Activated T-cell treated with anti-CD3 and anti-CD28 coated beads for 1 hour (primary cell): Measurements from ENCODE around the gene COL1A2.

ENCODE experiments used
- DNase-seq: peaks from one replicate; pipeline ENCODE4 v3.0.0-alpha.2; 2020; ENCODE audit warnings: low read depth

COL1A2 gene

GRCh38 chr7:94410413-94411187 lies 15.9 kb downstream of the COL1A2 start:
- no peak for DNase-seq

DNA sequence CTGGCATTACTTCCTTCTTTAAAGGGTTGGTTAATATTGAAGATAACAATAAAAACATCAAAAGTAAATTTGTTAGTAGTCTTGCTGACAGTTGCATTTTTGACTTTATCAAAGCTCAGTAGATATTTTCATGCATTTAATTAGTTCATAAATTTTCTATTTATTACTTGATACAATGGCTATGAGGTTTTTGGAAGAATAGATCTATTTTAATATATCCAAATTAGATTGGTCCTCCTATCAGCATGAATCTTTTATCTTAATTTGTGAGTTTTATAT lies 16.4 kb downstream of the COL1A2 start:
- DNase-seq: no peak

DNA sequence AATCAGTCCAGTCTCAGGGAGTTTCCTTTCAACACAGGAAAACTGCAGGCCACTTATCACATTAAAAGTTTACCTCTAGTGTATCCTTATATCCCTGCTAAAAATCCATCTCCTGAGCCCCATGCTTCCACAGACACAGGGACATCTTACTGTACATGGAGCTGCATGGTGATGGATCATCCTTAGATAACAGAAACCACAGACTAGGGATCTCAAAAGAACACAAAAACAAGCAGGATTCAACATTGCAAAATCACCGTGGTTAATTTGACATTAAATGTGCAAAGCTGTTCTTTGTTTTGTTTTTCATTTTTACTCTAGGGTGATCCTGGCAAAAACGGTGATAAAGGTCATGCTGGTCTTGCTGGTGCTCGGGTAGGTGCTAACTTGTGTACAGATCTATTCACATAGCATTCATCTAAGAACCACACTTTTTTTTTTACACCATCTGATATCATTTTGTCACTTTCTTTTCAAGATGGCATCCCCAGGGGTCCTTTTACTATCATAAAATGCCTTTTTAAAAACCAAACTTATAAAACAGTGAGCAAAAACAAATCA lies 18.1 kb downstream of the COL1A2 start:
- no peak for DNase-seq

- DNase-seq: no peak
Measured at GRCh38 chr7:94414481-94414880, 19.8 kb downstream of the COL1A2 start.

- no peak for DNase-seq
Measured at GRCh38 chr7:94414980-94415379, 20.3 kb downstream of the COL1A2 start.

- no peak for DNase-seq
Measured at GRCh38 chr7:94417306-94417705, 22.6 kb downstream of the COL1A2 start.

DNA sequence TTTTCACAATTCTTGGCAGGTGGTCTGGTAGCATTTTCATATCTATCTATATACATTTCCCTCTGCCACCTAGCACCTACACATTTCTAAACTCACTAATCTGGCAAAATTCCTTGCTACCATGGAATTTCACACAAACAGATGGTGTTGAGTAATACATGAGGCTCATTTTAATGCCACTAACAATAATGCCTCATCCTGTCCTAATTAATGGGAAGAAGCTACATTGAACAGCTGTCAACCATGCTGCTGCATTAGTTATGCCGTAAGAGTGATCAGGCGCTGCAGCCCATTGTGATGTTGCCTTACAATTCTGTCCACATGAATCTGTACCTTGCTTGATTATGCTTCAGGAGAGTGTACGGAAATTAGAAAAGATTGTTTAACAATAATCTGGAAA lies 23.2 kb downstream of the COL1A2 start:
- DNase-seq: no peak

GRCh38 chr7:94418851-94419250 lies 24.2 kb downstream of the COL1A2 start:
- DNase-seq: no peak

- no peak for DNase-seq
Measured at GRCh38 chr7:94420328-94420727, 25.6 kb downstream of the COL1A2 start.

GRCh38 chr7:94421681-94422080 lies 27.0 kb downstream of the COL1A2 start:
- no peak for DNase-seq

DNA sequence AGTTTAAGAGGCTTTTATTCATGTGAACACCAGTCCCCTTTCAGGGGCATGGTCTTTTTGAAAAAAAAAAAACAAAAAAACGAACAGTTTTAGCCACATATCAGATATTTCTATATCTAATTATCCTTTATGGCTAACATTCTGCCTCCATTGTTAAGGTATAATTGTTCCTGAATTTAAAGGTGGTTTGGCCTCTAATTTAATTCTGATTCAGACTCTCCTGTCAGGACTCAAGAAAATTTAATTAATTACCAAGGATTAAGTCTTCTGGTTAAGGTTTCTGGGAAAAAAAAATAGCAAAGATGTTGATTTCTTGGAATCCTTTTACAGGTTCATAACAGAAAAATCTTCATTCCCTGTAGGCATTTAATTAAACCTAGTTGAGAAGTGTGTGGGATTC lies 27.4 kb downstream of the COL1A2 start:
- DNase-seq: no peak

GRCh38 chr7:94422827-94423460 lies 28.2 kb downstream of the COL1A2 start:
- DNase-seq: no peak

- DNase-seq: no peak
Measured at GRCh38 chr7:94423863-94424735, 29.4 kb downstream of the COL1A2 start.

DNA sequence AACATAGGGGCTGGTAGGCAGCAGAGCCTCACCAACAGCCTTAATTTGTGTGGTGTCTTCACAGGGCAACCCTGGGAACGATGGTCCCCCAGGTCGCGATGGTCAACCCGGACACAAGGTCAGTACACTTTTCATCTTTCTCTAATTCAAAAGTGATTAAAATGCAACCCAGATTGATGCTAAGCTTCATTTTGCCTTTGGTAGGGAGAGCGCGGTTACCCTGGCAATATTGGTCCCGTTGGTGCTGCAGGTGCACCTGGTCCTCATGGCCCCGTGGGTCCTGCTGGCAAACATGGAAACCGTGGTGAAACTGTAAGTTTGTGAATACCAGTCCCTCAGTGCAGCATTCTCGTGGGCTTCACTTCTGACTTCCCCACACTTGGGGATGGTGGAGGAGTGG lies 30.9 kb downstream of the COL1A2 start:
- DNase-seq: no peak

DNA sequence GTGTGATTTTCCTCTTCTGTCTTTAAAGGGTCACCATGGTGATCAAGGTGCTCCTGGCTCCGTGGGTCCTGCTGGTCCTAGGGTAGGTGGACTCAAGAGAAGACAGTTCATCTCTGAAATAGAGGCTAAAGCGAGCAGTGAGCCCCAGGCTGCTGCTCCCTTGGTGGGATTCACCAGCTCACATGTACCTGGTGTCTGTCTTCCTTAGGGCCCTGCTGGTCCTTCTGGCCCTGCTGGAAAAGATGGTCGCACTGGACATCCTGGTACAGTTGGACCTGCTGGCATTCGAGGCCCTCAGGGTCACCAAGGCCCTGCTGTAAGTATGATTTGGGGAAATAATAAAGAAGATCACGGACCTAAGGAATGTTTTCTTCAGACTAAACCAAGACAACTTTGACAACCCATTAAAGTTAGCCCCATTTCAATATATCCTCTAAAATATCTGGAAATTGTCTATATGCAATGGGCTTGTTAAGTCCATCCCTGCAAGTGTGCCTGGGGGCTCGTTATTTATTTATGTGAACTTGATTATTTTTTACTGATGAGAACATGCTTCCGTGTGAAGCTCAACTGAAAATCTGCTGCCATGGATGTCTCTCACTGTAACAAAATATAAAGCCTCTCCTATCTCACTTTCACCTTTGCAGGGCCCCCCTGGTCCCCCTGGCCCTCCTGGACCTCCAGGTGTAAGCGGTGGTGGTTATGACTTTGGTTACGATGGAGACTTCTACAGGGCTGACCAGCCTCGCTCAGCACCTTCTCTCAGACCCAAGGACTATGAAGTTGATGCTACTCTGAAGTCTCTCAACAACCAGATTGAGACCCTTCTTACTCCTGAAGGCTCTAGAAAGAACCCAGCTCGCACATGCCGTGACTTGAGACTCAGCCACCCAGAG lies 32.5 kb downstream of the COL1A2 start:
- no peak for DNase-seq

DNA sequence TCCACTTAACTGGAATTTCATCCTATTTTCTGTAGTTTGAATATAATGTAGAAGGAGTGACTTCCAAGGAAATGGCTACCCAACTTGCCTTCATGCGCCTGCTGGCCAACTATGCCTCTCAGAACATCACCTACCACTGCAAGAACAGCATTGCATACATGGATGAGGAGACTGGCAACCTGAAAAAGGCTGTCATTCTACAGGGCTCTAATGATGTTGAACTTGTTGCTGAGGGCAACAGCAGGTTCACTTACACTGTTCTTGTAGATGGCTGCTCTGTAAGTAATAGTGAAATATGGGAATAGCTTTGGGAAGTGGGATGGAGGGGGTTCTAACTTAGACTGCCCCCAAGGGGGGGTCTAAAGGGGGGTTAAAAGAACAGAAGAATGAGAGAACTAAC lies 34.5 kb downstream of the COL1A2 start:
- no peak for DNase-seq

DNA sequence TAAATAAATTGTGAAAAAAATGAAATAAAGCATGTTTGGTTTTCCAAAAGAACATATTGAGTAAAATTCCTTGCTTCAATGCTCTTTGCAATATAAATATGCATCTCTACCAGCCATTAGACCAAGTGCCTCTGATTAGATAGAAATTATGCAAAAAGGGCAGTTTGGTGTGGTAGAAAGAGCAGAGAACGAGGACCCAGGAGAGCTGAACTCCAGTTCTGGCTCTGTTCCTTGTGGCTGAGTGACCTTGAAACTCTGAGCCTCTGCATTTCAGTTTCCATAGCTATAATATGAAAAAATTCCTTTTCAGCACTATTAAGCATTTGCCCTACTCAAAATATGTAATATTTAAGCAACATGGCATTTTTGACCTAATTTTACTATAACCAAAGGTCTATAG lies 36.5 kb downstream of the COL1A2 start:
- DNase-seq: no peak

GRCh38 chr7:94431619-94432280 lies 37.1 kb downstream of the COL1A2 start:
- DNase-seq: no peak

GRCh38 chr7:94432281-94432670 lies 37.6 kb downstream of the COL1A2 start:
- no peak for DNase-seq

DNA sequence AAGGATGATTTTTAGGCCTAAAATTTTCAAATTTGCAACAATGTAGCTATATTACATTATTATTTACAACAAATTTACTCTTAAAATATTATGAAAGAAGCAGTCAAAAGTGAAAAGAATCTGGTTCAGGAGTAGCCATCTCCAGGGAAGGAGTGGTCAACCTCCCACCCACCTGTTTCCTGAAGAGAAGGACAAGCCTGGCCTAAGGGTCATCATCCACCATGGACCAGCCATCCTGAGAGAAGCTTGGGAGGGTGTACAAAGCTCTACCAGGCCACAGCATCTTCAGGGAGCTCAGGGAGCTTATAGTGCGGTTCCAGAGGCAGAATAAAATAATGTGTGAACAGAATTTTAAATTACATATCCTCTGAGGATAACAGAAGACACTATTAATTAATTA lies 38.1 kb downstream of the COL1A2 start:
- DNase-seq: no peak

- DNase-seq: no peak
Measured at GRCh38 chr7:94433224-94433623, 38.5 kb downstream of the COL1A2 start.
